Ishikawa (cell line): ENCODE measurements around the gene NEK10.

Source experiments
- CEBPB ChIP-seq: IDR thresholded peaks from 2 replicates; pipeline ENCODE4 v1.6.1; 2012
- EP300 ChIP-seq: IDR thresholded peaks from 2 replicates; pipeline ENCODE4 v1.6.1; 2012; ENCODE audit warnings: borderline replicate concordance
- FOXM1 ChIP-seq: IDR thresholded peaks from 2 replicates; pipeline ENCODE4 v1.6.1; 2012; ENCODE audit warnings: low read depth, borderline replicate concordance
- NFIC ChIP-seq: IDR thresholded peaks from 2 replicates; pipeline ENCODE4 v1.6.1; 2012
- RAD21 ChIP-seq: IDR thresholded peaks from 2 replicates; pipeline ENCODE4 v1.6.1; 2012; ENCODE audit warnings: low read depth
- REST ChIP-seq: IDR thresholded peaks from 2 replicates; pipeline ENCODE4 v1.6.1; 2012; ENCODE audit warnings: low read depth, mild to moderate bottlenecking
- TAF1 ChIP-seq: IDR thresholded peaks from 2 replicates; pipeline ENCODE4 v1.6.1; 2012; ENCODE audit warnings: low read depth, mild to moderate bottlenecking
- TCF12 ChIP-seq: IDR thresholded peaks from 2 replicates; pipeline ENCODE4 v1.6.1; 2012; ENCODE audit warnings: low read depth
- YY1 ChIP-seq: IDR thresholded peaks from 2 replicates; pipeline ENCODE4 v1.6.1; 2012; ENCODE audit warnings: low read depth
- TF ChIP-seq, protein P1 (sequence below): IDR thresholded peaks from 2 replicates; pipeline ENCODE4 v1.6.1; 2012

GRCh38 chr3:27345045-27345444 lies 24.1 kb downstream of the NEK10 start:
- TF ChIP-seq NFIC, result no peak
- TF ChIP-seq, protein P1, sequence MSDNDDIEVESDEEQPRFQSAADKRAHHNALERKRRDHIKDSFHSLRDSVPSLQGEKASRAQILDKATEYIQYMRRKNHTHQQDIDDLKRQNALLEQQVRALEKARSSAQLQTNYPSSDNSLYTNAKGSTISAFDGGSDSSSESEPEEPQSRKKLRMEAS, result no peak
- no peak for TF ChIP-seq EP300
- no peak for TF ChIP-seq CEBPB
- TF ChIP-seq TCF12, result no peak
- no peak for TF ChIP-seq FOXM1
- TF ChIP-seq YY1, result no peak
- TF ChIP-seq RAD21, result no peak
- TF ChIP-seq TAF1, result no peak
- no peak for TF ChIP-seq REST
